H1 (cell line): ENCODE data around the gene ANAPC10.

ENCODE experiments used
- CREB1 ChIP-seq: IDR thresholded peaks from 2 replicates; pipeline ENCODE4 v1.6.1; 2012; ENCODE audit warnings: inconsistent platforms
- CTCF ChIP-seq, 3 experiments: IDR thresholded peaks; 1 replicate in 2 of 3; 2 replicates in 1 of 3; pipeline versions ENCODE4 v1.5.1 to v1.6.1; 2011; ENCODE audit warnings: low read length in 3 of 3, mild to moderate bottlenecking in 3 of 3, inconsistent platforms in 2 of 3, low read depth in 1 of 3, moderate library complexity in 1 of 3; ENCODE audit not compliant: insufficient read depth in 1 of 3; ENCODE audit errors: control extremely low read depth in 1 of 3
- EGR1 ChIP-seq: IDR thresholded peaks from 2 replicates; pipeline ENCODE4 v1.6.1; 2011; ENCODE audit warnings: low read depth, low read length, borderline replicate concordance
- EZH2 ChIP-seq: fragments of 200-600 bp; sonication (generic); IDR thresholded peaks from 2 replicates; pipeline ENCODE4 v1.7.1; 2012; ENCODE audit warnings: low read depth, mild to moderate bottlenecking, moderate library complexity, low read length, inconsistent platforms; ENCODE audit not compliant: severe bottlenecking
- RAD21 ChIP-seq, 2 experiments: IDR thresholded peaks in 1 of 2; conservative IDR thresholded peaks in 1 of 2; 2 replicates each; pipeline ENCODE4 v1.6.1; 2011; ENCODE audit warnings: low read depth in 2 of 2, low read length in 2 of 2, improper control_type of control experiment in 1 of 2, inconsistent platforms in 1 of 2, mild to moderate bottlenecking in 1 of 2, moderate library complexity in 1 of 2
- RFX5 ChIP-seq: IDR thresholded peaks from 2 replicates; pipeline ENCODE4 v1.6.1; 2011; ENCODE audit warnings: low read depth, low read length, improper control_type of control experiment, borderline replicate concordance

DNA sequence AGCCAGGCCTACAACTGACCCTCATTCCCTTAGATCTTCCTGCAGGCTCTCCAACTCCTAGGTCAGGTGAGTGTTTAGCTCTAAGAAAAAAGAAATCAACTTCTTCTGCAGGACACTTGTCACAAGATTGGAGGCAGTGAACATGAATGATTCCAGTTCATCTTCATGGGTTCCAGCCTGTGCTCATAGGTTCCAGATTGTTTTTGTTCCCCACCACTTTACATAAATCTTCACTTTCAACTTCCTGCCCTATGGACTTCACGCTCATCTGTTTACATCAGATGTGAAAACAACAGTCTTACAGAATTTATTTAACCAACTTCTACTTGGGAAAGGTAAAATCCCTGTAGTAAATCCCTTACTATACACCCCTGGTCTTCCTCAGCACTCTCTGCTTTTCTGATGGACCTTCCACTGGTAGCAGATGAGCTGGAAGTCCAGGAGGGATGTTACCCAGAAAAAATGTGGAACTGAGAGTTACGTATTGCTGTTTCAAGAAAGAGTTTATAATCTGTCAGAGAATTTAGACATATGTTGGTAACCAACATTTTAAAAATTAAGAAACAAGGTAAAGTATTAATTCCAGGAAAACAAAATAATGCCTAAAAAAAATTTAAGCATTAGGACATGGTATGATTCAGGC, 62.4 kb downstream of the ANAPC10 start:
- no peak for TF ChIP-seq EZH2
- no peak for TF ChIP-seq CTCF (IDR thresholded peaks at IDR 0.05; ENCODE audit: control extremely low read depth in 1 of 3, insufficient read depth in 1 of 3, low read depth in 1 of 3, low read length in 3 of 3)
- no peak for TF ChIP-seq CREB1
- no peak for TF ChIP-seq EGR1
- TF ChIP-seq RAD21 (IDR thresholded peaks at IDR 0.05 in 1 of 2, conservative IDR thresholded peaks at IDR 0.05 in 1 of 2; ENCODE audit: low read depth in 2 of 2, low read length in 2 of 2): no peak
- no peak for TF ChIP-seq RFX5
